ENCODE results near the gene EPX.

DNA sequence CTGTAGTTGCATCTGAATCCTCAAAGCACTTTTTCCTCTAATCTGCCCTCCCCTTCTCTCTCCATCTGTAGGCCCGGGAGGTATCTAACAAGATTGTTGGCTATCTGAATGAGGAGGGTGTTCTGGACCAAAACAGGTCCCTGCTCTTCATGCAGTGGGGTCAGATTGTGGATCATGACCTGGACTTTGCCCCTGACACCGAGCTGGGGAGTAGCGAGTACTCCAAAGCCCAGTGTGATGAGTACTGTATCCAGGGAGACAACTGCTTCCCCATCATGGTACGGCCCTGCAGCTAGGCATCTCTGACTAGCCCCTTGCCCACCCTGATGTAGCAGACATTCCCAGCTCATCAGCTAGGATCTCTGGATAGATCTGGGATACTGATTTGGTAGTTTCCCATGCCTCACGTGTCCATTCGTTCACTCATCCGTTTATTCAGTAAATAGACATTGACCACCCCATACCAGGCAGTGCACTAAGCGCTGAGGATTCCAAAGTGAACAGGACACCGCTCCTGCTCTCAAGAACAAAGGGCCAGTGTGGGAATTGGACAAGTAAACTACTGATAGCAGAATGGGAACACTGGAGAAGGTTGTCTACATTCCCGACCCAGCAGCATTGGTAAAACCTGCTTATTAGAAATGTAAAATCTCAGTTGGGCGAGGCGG, 58.0 kb downstream of the EPX start:
- TF ChIP-seq CTCF (IDR thresholded peaks at IDR 0.05): no peak
- no peak for TF ChIP-seq POLR2AphosphoS5 (IDR thresholded peaks at IDR 0.05)
